HG03442 (cell line): ENCODE measurements around the gene SLC26A2.

Experiments
- ATAC-seq: cut with Tn5 transposase; IDR thresholded peaks from one replicate; pipeline ENCODE4 v1.9.1; 2021; ENCODE audit warnings: mild to moderate bottlenecking, moderate library complexity; ENCODE audit not compliant: unreplicated experiment

Gene SLC26A2

GRCh38 chr5:150035139-150035895, 74.8 kb downstream of the SLC26A2 start:
- peak; percentile 98 for ATAC-seq

- ATAC-seq = no peak
Observed at GRCh38 chr5:150036513-150036912, 76.0 kb downstream of the SLC26A2 start.
